Left renal cortex interstitium (tissue), 4 donors: ENCODE results near the gene BCL2L15. TPM values are rescaled to one million over a fixed set of nuclear protein-coding genes. Genes with fewer than 3 reads are reported as not detected.
"Not testable (repeated sequence)": the region's sequence is repeated elsewhere in the genome, so short reads cannot be mapped to it uniquely, and the experiment has no call there.

Source experiments
- DNase-seq, 4 donors: peaks; one replicate each; pipeline ENCODE4 v3.0.0-alpha.2; 2013; ENCODE audit warnings: low read depth in 4 of 4, low spot score in 2 of 4, missing footprints in 1 of 4
- polyA plus RNA-seq, 4 donors: library from polyadenylated mRNA; unstranded; fragments of 120-200 nt; gene quantifications; one replicate each; pipeline ENCODE4 v1.2.1, GENCODE V29; 2013; ENCODE audit not compliant: insufficient read length in 4 of 4

The BCL2L15 gene
- polyA plus RNA-seq, 4 donors = 0.65 to 1.6 (median 0.75) TPM

DNA sequence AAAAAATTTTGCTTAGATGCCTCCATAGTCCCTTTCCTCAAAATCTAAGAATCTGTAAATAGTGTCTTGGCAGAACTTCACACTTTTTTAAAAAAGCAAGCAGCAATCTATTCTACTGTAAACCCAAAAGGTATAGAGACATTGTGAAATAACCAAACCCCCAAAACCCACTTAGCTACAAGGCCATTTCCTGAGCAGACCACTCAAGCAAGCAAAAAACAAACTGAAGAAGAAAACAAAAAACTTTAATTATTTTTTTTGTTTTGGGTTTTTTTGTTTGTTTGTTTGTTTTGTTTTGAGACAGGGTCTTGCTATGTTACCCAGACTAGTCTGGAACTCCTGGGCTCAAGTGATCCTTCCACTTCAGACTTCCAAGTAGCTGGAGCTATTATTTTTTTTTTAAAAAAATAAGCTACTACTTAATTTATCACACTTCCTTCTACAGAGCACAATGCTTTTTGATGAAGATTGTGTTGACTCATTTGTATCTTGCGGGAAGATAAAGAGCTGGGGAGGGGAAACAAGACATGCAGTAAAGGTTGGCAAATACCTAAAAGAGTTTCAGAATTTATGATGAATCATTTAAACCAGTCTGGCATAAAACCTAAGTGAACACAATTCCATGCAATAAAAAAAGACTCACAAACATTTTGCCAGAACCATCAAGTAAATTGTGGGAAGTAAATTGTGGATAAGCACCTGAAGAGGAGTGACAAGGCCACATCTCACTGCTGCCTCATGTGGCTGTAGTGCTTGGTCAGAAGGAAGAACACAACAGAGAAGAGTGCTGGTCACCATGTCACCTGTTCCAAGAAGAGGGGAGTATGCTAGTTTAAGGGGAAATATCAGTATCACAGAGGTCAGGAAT is 13.1 kb downstream of the BCL2L15 start:
- no peak for DNase-seq

DNA sequence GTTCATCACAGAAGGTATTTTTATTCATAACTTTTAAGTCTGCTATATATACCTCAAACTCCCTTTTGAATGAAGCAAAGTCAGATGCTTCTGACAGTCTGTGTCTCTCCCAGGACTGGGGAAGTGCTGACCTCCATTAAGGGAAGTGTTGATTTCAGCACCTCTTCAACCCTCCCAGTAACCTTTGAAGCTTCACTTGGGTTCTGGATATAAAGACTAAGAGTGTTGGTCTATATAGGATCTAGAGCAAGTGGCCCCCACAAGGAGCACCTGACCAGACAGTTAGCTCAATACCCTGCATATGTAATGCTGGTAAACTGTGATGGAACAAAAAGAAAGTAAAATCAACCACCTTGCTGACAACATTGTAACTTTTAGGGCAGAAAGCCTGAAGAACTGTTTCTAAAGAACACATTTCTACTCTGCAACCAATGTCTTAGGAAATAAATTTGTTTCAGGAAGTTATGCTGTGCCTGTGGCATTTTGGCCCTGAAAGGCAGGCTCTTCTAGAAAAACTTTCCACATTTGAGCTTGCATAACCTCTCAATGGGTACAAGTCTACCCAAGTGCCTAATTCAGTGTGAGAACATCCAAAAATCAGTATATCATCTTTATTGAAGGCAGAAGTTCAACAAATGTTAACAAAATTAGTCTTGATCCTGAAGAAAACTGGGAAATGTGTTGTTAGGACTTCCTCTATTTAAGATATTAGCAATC is 15.0 kb downstream of the BCL2L15 start:
- DNase-seq = no peak

GRCh38 chr1:113871597-113872113 is 15.7 kb downstream of the BCL2L15 start, which contains the start of gene PTPN22:
Gene PTPN22, minus strand, starts transcription at chr1:113871712.
- DNase-seq = no peak

- DNase-seq = no peak
Observed at GRCh38 chr1:113870778-113871177, 16.6 kb downstream of the BCL2L15 start.

GRCh38 chr1:113868387-113869083 is 18.8 kb downstream of the BCL2L15 start:
- no peak for DNase-seq

DNA sequence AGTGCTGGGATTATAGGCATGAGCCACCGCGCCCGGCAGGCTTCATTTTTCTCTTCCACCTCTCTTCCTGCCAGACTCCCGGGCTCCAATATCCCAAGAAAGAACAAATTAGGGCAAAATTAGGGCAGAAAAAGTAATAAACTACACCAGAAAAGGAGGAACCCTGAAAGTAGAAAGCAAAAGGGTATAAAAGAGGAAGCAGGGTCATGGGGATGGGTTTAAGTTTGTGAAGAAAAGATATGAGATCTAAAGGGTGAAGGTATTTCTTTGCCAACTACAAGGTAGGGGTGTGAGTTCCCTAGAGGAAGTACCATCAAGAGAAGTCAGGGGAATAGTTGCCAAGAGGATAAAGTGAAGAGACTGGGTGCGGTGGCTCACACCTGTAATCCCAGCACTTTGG is 25.7 kb downstream of the BCL2L15 start:
- DNase-seq = no peak

- no peak for DNase-seq
Observed at GRCh38 chr1:113860891-113861290, 26.5 kb downstream of the BCL2L15 start.

GRCh38 chr1:113859478-113860175 is 27.8 kb downstream of the BCL2L15 start:
- no peak for DNase-seq

DNA sequence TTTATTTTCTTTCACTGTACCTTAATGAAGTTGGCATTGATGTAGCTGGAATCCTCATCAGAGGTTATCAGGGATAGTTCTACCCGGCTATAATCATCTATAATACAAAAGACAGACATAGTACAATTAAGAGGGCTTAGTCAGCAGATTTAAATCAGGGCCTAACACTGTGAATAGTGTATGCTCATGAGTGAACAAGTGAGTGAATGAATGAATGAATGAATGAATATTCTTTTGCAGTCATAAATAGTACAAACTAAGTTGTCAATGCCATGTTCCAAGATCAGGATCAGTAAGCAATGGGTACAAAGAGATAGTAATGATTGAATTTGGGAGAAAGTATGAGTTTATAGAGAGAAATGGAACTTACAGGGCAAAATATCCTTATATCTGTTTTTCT is 28.4 kb downstream of the BCL2L15 start:
- DNase-seq = no peak

GRCh38 chr1:113858418-113858817 is 29.0 kb downstream of the BCL2L15 start:
- DNase-seq = no peak

DNA sequence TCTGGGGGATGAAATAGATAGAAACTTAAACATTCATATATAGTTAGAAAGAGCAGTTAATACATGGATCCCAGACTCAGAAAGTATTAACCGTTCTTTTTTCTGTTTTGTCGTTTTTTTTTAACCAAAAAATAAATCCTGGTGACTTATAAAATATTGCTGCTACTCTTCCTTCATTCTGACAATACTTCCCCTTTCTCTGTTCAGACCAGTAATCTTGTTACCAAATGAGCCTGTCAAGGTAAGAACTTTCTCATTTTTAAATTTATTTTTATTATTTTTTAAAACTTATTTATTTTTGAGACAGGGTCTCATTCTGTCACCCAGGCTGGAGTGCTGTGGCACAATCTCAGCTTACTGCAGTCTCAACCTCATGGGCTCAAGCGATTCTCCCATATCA is 29.6 kb downstream of the BCL2L15 start:
- no peak for DNase-seq

GRCh38 chr1:113856401-113856790 is 31.0 kb downstream of the BCL2L15 start:
- DNase-seq = no peak

DNA sequence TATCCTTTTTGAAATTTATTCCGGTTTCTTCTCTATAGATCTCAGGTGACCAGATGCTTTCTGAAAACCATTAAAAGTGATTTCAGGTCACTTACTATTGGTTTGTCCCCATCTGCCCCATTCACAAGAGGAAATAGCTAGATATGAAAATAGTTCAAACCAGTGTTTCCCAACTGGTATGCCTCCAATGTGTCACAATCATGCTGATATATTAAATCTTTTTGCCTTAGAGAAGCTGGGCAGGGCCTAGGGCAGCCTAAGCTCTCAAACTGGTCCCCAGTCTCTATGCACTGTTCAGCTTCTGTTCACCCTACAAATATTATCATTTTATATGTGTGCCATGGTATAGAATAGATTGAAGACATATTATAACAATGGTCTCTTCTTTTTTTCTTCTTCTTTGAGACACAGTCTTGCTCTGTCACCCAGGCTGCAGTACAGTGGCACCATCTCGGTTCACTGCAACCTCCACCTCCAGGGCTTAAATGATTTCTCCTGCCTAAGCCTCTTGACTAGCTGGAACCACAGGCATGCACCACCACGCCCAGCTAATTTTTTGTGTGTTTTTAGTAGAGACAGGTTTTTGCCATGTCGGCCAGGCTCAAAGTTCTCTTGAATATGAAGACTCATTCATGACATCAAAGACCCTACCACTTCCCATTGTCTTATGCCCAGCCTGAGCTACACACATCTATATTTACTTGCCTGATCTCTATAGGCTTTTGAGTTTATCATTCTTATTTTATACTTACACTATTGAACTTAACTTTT is 31.6 kb downstream of the BCL2L15 start:
- DNase-seq = no peak

GRCh38 chr1:113854234-113854633 is 33.1 kb downstream of the BCL2L15 start:
- no peak for DNase-seq

GRCh38 chr1:113852694-113853093 is 34.7 kb downstream of the BCL2L15 start:
- DNase-seq = not testable (repeated sequence)

- no peak for DNase-seq
Observed at GRCh38 chr1:113850127-113850796, 37.1 kb downstream of the BCL2L15 start.

- DNase-seq = no peak
Observed at GRCh38 chr1:113849072-113849471, 38.3 kb downstream of the BCL2L15 start.

DNA sequence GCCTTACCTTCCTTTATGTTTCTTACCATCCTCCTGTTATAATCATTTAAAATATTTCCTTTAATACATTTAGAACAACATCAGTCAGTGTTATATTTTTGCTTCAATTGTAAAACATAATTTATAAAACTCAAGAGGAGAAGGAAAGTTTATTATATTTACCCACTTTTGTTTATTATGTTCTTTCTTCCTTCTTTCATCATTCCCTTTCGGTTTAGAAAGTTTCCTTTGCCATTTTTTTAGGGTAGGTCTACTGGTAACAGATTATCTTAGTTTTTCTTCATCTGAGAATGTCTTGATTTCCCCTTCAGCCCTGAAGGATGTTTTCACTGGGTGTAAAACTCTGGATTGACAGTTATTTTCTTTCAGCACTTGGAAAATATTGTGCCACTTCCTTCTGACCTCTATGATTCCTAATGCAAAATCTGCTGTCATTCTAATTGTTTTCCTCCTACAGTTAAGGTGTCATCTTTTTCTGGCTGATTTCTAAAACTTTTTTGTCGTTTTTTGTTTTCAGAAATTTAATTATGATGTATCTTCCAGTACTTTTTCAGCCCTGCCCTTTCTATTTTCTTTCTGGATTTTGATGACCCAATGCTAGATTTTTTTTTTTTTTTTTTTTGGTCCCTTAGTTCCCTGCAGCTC is 40.9 kb downstream of the BCL2L15 start:
- DNase-seq = no peak

GRCh38 chr1:113836534-113836933 is 50.8 kb downstream of the BCL2L15 start:
- no peak for DNase-seq
